DMS 273 (cell line): ENCODE measurements around the gene ST6GALNAC1.

Experiments used
- DNase-seq: peaks from one replicate; lab custom pipeline; 2025; ENCODE audit not compliant: unreplicated experiment; lab: John Stamatoyannopoulos, UW

Gene ST6GALNAC1

DNA sequence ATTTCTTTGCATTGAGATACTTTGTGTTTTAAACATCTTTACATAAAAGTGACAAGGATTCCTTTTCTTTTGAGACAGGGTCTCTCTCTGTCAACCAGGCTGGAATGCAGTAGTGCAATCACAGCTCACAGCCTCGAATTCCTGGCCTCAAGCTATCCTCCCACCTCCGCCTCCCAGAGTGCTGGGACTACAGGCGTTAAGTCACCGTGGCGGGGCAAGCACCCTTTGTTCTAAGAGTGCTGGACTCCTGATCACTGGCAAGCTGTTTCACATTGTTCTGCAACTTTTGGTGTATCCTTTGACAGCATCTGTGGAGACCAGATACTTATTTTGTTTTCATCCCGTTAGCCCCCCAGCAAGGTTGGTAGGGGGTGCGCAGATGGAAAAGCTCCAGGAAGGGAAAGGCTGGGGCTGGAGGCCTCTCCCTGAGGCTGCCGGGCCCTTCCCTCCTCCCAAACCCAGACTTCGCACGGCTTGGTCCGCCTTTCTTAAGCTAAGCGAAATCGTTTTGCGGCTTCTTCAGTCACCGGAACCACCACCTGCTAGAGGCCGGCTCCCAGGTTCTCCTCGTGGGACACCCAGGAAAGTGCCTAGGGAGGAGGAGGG lies 59.0 kb downstream of the ST6GALNAC1 start:
- DNase-seq: no peak

DNA sequence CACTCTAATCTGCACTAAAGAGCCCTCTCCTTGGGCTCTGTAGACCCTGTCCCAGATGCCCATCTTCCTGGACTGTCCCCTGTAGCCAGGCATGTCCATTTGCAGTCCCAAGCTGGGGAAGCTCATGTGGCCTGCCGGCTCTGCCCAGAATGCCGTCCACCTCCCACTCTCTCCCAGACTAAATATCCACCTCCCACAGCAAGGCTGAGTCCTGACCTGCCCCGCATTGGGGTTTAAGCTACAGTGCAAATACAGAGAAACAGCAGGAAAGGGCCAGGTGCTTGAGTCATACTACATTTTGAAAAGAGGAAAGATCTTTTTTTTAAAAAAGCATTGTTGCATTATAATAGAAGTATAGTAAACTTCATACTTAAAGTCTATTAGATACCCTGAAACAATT lies 60.9 kb downstream of the ST6GALNAC1 start:
- DNase-seq: no peak

DNA sequence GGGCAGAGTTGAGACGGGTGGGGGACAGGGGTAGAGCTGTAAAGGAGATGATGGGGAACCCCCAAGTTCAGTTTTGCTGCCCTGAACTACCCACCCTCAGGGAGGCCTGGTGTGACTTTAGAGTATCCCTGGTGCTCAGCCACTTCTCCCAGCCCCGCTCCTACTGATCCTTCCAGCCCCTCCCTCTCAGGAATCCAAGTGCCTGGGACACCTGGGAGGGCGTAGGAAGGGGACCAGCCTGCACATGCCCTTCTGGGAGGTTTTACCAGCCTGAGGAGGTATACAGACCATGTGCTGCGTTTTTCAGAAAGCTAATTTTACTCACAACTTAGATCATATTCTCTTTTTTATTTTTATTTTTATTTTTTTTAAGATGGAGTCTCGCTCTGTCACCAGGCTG lies 62.0 kb downstream of the ST6GALNAC1 start:
- no peak for DNase-seq

DNA sequence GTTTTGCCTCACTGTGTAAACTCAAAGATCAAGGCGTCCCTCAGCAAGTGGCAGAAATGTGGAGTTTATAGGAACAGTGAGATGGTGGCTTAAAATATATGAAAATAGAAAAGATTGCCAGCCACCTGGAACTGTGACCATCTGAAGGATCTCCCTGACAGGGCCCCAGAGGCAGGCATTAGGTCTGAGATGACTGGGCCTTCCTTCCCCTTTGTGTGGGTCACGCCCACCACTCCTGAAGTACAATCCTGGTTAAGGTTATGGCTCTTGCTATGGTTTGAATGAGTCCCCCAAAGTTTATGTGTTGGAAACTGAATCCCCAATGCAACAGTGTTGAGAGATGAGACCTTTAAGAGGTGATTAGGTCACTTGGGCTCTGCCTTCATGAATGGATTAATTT lies 64.3 kb downstream of the ST6GALNAC1 start:
- no peak for DNase-seq

DNA sequence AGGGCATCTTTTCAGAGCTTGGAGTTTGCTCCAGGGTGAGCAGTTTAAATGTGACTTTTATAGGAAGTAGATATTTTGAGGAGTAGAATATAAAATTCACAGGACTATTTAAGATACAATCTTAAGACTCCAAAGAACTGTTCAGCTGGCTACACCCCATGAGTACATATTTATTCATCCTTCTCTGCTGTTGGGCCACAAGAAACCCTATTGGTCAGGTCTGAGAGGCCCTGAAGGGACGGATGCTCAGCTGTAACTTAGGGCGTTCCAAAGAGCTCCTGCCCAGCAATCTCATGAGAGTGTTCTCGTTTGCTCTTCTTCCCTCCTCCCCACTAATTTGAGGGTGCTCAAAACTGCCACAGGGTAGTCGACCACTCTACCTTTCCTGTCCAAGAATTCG lies 65.2 kb downstream of the ST6GALNAC1 start:
- DNase-seq: no peak

DNA sequence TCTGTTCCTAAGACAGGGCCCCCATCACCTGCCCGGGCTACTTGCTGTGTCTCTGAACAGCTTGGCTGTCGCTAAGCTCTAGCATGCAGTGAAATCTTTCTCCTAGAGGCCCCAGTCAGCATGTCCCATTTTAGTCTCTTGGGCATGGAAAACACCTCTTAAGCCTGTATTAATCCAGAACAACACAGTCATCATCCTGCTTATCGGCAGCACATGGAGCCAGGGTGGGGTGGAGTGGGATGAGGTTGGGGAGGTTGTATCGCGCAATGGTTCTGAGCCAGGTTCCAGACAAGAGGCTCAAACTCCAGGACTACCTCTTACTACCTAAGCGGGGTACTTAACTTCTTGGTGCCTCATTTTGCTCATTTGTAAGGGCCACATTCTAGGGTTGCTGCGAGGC lies 65.7 kb downstream of the ST6GALNAC1 start:
- no peak for DNase-seq

DNA sequence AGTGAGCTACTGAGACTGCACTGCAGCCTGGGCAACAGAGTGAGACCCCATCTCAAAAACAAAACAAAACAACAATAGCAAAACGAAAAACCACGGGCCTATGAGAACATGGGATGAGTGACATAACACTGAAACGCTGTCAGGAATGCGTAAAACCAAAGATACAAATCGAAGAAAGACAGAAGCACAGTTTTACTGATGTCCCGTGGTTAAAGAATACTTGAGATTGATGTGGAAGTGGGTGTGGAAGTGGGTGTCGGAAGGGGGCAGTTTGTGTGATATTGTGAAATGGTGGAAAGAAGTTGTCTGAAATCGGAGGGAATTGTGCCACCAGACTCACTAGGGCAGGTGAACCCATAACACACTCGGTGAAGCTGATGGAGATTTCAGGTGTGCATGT lies 67.4 kb downstream of the ST6GALNAC1 start:
- DNase-seq: no peak

DNA sequence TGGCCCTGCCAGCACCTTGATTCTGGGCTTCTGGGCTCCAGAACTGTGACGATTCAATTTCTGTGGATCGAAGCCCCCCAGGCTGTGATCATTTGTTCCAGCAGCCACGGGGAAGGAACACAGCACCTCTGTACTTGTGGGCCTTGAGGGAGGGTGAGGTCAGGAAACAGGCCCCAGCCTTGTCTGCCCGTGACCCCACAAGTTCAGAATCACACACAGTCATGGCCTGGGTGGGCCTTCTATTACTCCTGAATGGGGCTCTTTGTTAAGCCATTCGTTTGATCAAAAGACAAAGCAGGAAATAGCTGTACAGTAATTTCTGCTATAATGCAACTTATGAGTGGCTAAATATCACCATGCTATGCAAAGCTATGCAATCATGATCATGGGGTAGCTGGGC lies 68.0 kb downstream of the ST6GALNAC1 start:
- DNase-seq: no peak
